ENCODE data around the gene ARHGAP28. TPM values are rescaled to one million over a fixed set of nuclear protein-coding genes. Genes with fewer than 3 reads are reported as not detected.

Gene ARHGAP28
- total RNA-seq, 2 donors from 2014 or later: 20.3 to 22.6 TPM

DNA sequence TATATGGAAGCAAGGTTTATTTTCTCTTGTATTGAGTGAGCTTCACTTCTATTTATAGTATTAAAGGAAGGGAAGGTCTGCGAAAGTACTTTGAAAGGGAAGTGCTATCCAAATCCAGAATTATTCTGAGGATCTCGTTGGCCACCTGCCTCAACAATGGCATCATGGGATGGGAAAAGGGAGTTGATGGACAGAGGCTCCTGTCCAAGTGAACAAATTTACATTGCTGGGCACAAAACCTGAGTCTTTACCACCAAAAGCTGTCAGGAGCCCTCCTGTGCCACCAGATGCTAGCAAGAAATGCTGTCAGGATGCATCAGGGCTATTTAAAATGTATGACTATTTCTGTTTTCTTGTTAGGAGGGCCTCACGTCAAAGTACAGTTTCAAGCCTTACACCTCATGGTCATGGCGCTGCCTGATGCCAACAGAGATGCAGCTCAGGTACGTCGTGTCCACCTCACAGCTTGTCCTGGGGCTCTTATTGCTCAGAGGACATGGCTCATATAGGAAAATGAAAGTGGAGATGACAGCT lies 157.3 kb downstream of the ARHGAP28 start:
- H3K9me3 ChIP-seq: no peaks in the 10 kb centered on the region
- DNase-seq (ENCODE audit: low spot score): no peak
- 74% methylated on average over 6 of the region's 6 CpGs for WGBS
- no peaks in the 10 kb centered on the region for H3K4me1 ChIP-seq (replicated peaks)
- no peak overlapping the region for H3K27ac ChIP-seq
- TF ChIP-seq POLR2A (IDR thresholded peaks at IDR 0.05): no peak
- TF ChIP-seq POLR2AphosphoS5 (IDR thresholded peaks at IDR 0.05): no peak
- TF ChIP-seq, protein P1, sequence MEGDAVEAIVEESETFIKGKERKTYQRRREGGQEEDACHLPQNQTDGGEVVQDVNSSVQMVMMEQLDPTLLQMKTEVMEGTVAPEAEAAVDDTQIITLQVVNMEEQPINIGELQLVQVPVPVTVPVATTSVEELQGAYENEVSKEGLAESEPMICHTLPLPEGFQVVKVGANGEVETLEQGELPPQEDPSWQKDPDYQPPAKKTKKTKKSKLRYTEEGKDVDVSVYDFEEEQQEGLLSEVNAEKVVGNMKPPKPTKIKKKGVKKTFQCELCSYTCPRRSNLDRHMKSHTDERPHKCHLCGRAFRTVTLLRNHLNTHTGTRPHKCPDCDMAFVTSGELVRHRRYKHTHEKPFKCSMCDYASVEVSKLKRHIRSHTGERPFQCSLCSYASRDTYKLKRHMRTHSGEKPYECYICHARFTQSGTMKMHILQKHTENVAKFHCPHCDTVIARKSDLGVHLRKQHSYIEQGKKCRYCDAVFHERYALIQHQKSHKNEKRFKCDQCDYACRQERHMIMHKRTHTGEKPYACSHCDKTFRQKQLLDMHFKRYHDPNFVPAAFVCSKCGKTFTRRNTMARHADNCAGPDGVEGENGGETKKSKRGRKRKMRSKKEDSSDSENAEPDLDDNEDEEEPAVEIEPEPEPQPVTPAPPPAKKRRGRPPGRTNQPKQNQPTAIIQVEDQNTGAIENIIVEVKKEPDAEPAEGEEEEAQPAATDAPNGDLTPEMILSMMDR (IDR thresholded peaks at IDR 0.05): no peak
- no peak overlapping the region for H3K4me3 ChIP-seq
- H3K36me3 ChIP-seq: no peaks in the 10 kb centered on the region
- H3K27me3 ChIP-seq (replicated peaks; ENCODE audit: insufficient read depth): no peaks in the 10 kb centered on the region
- intact Hi-C loops (cut with DNase I): loop anchor here (5.0 to 10.0 kb wide), 2 partner anchors 160 to 1012 kb away; partner anchors contain the start of gene ARHGAP28

DNA sequence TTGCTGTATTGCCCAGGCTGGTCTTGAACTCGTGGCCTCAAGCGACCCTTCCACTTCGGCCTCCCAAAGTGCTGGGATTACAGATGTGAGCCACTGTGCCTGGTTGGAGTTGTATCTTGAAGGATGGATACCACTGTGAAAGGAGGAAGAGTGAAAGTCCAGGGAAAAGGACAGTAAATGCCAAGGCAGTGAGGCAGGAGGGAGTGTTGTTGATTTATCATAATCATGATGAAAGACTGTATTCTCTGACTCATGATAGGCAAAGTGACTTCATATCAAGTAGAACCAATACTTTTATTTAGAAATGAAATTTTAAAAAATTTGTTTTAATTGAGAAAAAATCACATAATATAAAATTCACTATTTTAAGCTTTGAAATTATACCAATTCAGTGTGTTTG lies 162.3 kb downstream of the ARHGAP28 start:
- TF ChIP-seq, protein P1 (IDR thresholded peaks at IDR 0.05): no peak
- TF ChIP-seq POLR2AphosphoS5 (IDR thresholded peaks at IDR 0.05) (no peak), POLR2A (IDR thresholded peaks at IDR 0.05) (no peak)
- Histone ChIP-seq H3K27me3 (replicated peaks; ENCODE audit: insufficient read depth) (no peaks in the 10 kb centered on the region), H3K4me1 (replicated peaks) (no peaks in the 10 kb centered on the region), H3K36me3 (no peaks in the 10 kb centered on the region), H3K9me3 (no peaks in the 10 kb centered on the region), H3K27ac (no peak overlapping the region), H3K4me3 (no peak overlapping the region)
- intact Hi-C loops (cut with DNase I): no loop called here
- no peak for DNase-seq (ENCODE audit: low spot score)
- 98% methylated on average over 3 of the region's 3 CpGs for WGBS

DNA sequence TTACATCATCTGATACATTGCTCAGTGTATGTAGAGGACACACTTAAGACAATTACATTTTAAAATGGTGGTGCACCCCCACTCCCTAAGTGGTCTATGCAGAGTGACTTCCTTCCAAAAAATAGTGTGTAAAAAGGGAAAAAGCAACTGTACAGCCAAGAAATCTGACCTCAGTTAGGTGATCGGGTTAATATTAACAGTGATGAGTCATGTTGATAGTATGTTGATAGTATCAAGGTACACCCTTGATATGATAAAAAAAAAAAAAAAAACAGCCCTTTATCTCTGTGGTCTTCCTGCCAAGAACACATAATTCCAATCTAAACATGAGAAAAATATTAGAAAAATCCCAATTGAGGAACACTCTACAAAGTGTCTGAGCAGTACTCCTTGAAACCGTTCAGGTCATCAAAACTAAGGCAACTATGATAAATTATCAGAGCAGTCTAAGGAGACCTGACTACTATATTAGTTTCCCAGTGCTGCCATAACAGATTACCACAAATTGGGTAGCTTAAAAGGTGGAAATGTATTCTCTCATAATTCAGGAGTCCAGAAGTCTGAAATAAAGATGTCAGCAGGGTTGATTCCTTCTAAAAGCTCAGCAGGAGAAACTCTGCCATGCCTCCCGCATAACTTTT lies 171.9 kb downstream of the ARHGAP28 start:
- H3K4me3 ChIP-seq: no peak overlapping the region
- H3K27me3 ChIP-seq (replicated peaks; ENCODE audit: insufficient read depth): no peaks in the 10 kb centered on the region
- no peaks in the 10 kb centered on the region for H3K36me3 ChIP-seq
- WGBS: 90% methylated on average over 3 of the region's 3 CpGs
- no peak for DNase-seq (ENCODE audit: low spot score)
- intact Hi-C loops (cut with DNase I): no loop called here
- H3K4me1 ChIP-seq (replicated peaks): no peaks in the 10 kb centered on the region
- TF ChIP-seq POLR2AphosphoS5 (IDR thresholded peaks at IDR 0.05) (no peak), POLR2A (IDR thresholded peaks at IDR 0.05) (no peak)
- TF ChIP-seq, protein P1 (IDR thresholded peaks at IDR 0.05): no peak
- no peaks in the 10 kb centered on the region for H3K9me3 ChIP-seq
- H3K27ac ChIP-seq: no peak overlapping the region

DNA sequence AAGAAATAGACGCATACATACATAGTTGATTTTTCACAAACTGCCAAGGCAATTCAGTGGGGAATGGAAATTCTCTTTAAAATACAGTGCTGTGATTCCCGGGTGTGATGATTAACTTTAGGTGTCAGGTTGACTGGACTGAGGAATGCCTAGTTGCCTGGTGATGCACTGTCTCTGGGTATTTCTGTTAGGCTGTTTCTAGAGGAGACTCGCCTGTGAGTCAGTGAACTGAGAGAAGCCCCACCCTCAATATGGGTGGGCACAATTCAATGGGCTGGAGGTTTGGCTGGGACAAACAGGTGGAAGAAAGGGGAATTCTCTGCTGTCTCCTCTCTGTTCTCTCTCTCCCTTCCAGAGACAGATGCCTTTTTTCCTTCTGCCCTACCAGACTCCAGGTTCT lies 187.6 kb downstream of the ARHGAP28 start:
- intact Hi-C loops (cut with DNase I): no loop called here
- TF ChIP-seq POLR2AphosphoS5 (IDR thresholded peaks at IDR 0.05) (no peak), POLR2A (IDR thresholded peaks at IDR 0.05) (no peak)
- TF ChIP-seq, protein P1 (IDR thresholded peaks at IDR 0.05): no peak
- Histone ChIP-seq H3K9me3 (no peaks in the 10 kb centered on the region), H3K27me3 (replicated peaks; ENCODE audit: insufficient read depth) (no peaks in the 10 kb centered on the region), H3K27ac (no peak overlapping the region), H3K4me1 (replicated peaks) (no peaks in the 10 kb centered on the region), H3K4me3 (no peak overlapping the region), H3K36me3 (no peaks in the 10 kb centered on the region)
- WGBS: 93% methylated on average over 3 of the region's 3 CpGs
- no peak for DNase-seq (ENCODE audit: low spot score)

All from prostate gland (tissue), 2 donors.